ENCODE data around the gene CCDC7. TPM values are rescaled to one million over a fixed set of nuclear protein-coding genes. Genes with fewer than 3 reads are reported as not detected.
"Not testable (repeated sequence)": the region's sequence is repeated elsewhere in the genome, so short reads cannot be mapped to it uniquely, and the experiment has no call there.

Gene CCDC7
- total and polyA plus RNA-seq, 4 donors = 3.5 to 84.1 (median 26.3) TPM

- H3K27ac ChIP-seq (ENCODE audit: low read depth, low read length); H3K4me1 ChIP-seq (ENCODE audit: control insufficient read depth, insufficient read depth, low read length); H3K27me3 ChIP-seq (ENCODE audit: control insufficient read depth, insufficient read depth, low read length); H3K4me3 ChIP-seq (ENCODE audit: low read depth, low read length); H3K36me3 ChIP-seq (ENCODE audit: control insufficient read depth, insufficient read depth, low read length); DNase-seq (ENCODE audit: low read depth in 4 of 6, low spot score in 6 of 6): not testable (repeated sequence)
- peaks cover 16% of the 10 kb centered on the region for H3K9me3 ChIP-seq (ENCODE audit: control insufficient read depth, insufficient read depth, low read length)
- 100% methylated on average over 1 of the region's 1 CpG for WGBS (ENCODE audit: insufficient coverage)
Measured at GRCh38 chr10:32657430-32657829, 211.5 kb downstream of the CCDC7 start.

GRCh38 chr10:32661346-32661745, 215.4 kb downstream of the CCDC7 start:
- no peak for DNase-seq (ENCODE audit: low read depth in 4 of 6, low spot score in 6 of 6)
- H3K4me1 ChIP-seq (ENCODE audit: control insufficient read depth, insufficient read depth, low read length) = no peaks in the 10 kb centered on the region
- WGBS (ENCODE audit: insufficient coverage) = 100% methylated on average over 1 of the region's 2 CpGs
- no peaks in the 10 kb centered on the region for H3K27me3 ChIP-seq (ENCODE audit: control insufficient read depth, insufficient read depth, low read length)
- H3K4me3 ChIP-seq (ENCODE audit: low read depth, low read length) = no peak overlapping the region
- peaks cover 9% of the 10 kb centered on the region for H3K9me3 ChIP-seq (ENCODE audit: control insufficient read depth, insufficient read depth, low read length)
- H3K36me3 ChIP-seq (ENCODE audit: control insufficient read depth, insufficient read depth, low read length) = no peaks in the 10 kb centered on the region
- H3K27ac ChIP-seq (ENCODE audit: low read depth, low read length) = no peak overlapping the region

GRCh38 chr10:32680803-32681557, 235.0 kb downstream of the CCDC7 start:
- Histone ChIP-seq H3K36me3 (ENCODE audit: control insufficient read depth, insufficient read depth, low read length) (no peaks in the 10 kb centered on the region), H3K27ac (ENCODE audit: low read depth, low read length) (no peak overlapping the region), H3K4me3 (ENCODE audit: low read depth, low read length) (no peak overlapping the region), H3K27me3 (ENCODE audit: control insufficient read depth, insufficient read depth, low read length) (no peaks in the 10 kb centered on the region), H3K4me1 (ENCODE audit: control insufficient read depth, insufficient read depth, low read length) (no peaks in the 10 kb centered on the region), H3K9me3 (ENCODE audit: control insufficient read depth, insufficient read depth, low read length) (peaks cover 1% of the 10 kb centered on the region)
- DNase-seq (ENCODE audit: low read depth in 4 of 6, low spot score in 6 of 6) = no peak
- WGBS (ENCODE audit: insufficient coverage) = no CpG with 5 or more reads among the region's 4 CpGs

GRCh38 chr10:32684291-32684690, 238.4 kb downstream of the CCDC7 start:
- Histone ChIP-seq H3K4me3 (ENCODE audit: low read depth, low read length) (no peak overlapping the region), H3K27ac (ENCODE audit: low read depth, low read length) (no peak overlapping the region), H3K27me3 (ENCODE audit: control insufficient read depth, insufficient read depth, low read length) (no peaks in the 10 kb centered on the region), H3K36me3 (ENCODE audit: control insufficient read depth, insufficient read depth, low read length) (no peaks in the 10 kb centered on the region), H3K4me1 (ENCODE audit: control insufficient read depth, insufficient read depth, low read length) (no peaks in the 10 kb centered on the region), H3K9me3 (ENCODE audit: control insufficient read depth, insufficient read depth, low read length) (no peaks in the 10 kb centered on the region)
- 100% methylated on average over 2 of the region's 2 CpGs for WGBS (ENCODE audit: insufficient coverage)
- DNase-seq (ENCODE audit: low read depth in 4 of 6, low spot score in 6 of 6) = no peak

- Histone ChIP-seq H3K4me3 (ENCODE audit: low read depth, low read length) (no peak overlapping the region), H3K27ac (ENCODE audit: low read depth, low read length) (no peak overlapping the region), H3K9me3 (ENCODE audit: control insufficient read depth, insufficient read depth, low read length) (no peaks in the 10 kb centered on the region), H3K4me1 (ENCODE audit: control insufficient read depth, insufficient read depth, low read length) (peaks cover 3% of the 10 kb centered on the region), H3K27me3 (ENCODE audit: control insufficient read depth, insufficient read depth, low read length) (no peaks in the 10 kb centered on the region), H3K36me3 (ENCODE audit: control insufficient read depth, insufficient read depth, low read length) (no peaks in the 10 kb centered on the region)
- no peak for DNase-seq (ENCODE audit: low read depth in 4 of 6, low spot score in 6 of 6)
Measured at GRCh38 chr10:32687116-32687515, 241.2 kb downstream of the CCDC7 start.

- Histone ChIP-seq H3K27ac (ENCODE audit: low read depth, low read length) (no peak overlapping the region), H3K27me3 (ENCODE audit: control insufficient read depth, insufficient read depth, low read length) (no peaks in the 10 kb centered on the region), H3K36me3 (ENCODE audit: control insufficient read depth, insufficient read depth, low read length) (no peaks in the 10 kb centered on the region), H3K4me1 (ENCODE audit: control insufficient read depth, insufficient read depth, low read length) (peaks cover 3% of the 10 kb centered on the region), H3K9me3 (ENCODE audit: control insufficient read depth, insufficient read depth, low read length) (no peaks in the 10 kb centered on the region), H3K4me3 (ENCODE audit: low read depth, low read length) (no peak overlapping the region)
- WGBS (ENCODE audit: insufficient coverage) = 71% methylated on average over 1 of the region's 2 CpGs
- DNase-seq (ENCODE audit: low read depth in 4 of 6, low spot score in 6 of 6) = no peak
Measured at GRCh38 chr10:32687546-32687945, 241.6 kb downstream of the CCDC7 start.

- Histone ChIP-seq H3K4me1 (ENCODE audit: control insufficient read depth, insufficient read depth, low read length) (peaks cover 3% of the 10 kb centered on the region), H3K36me3 (ENCODE audit: control insufficient read depth, insufficient read depth, low read length) (no peaks in the 10 kb centered on the region), H3K27ac (ENCODE audit: low read depth, low read length) (no peak overlapping the region), H3K4me3 (ENCODE audit: low read depth, low read length) (no peak overlapping the region), H3K9me3 (ENCODE audit: control insufficient read depth, insufficient read depth, low read length) (peaks cover 2% of the 10 kb centered on the region), H3K27me3 (ENCODE audit: control insufficient read depth, insufficient read depth, low read length) (no peaks in the 10 kb centered on the region)
- peak in 4 of 6 donors; percentile 0 to 65 (median 6) for DNase-seq (ENCODE audit: low read depth in 4 of 6, low spot score in 6 of 6)
- WGBS (ENCODE audit: insufficient coverage) = no CpG with 5 or more reads among the region's 1 CpG
Measured at GRCh38 chr10:32692174-32692573, 246.2 kb downstream of the CCDC7 start.

GRCh38 chr10:32693441-32693979, 247.6 kb downstream of the CCDC7 start:
- Histone ChIP-seq H3K9me3 (ENCODE audit: control insufficient read depth, insufficient read depth, low read length) (peaks cover 2% of the 10 kb centered on the region), H3K27ac (ENCODE audit: low read depth, low read length) (no peak overlapping the region), H3K4me3 (ENCODE audit: low read depth, low read length) (no peak overlapping the region), H3K27me3 (ENCODE audit: control insufficient read depth, insufficient read depth, low read length) (no peaks in the 10 kb centered on the region), H3K4me1 (ENCODE audit: control insufficient read depth, insufficient read depth, low read length) (peaks cover 3% of the 10 kb centered on the region), H3K36me3 (ENCODE audit: control insufficient read depth, insufficient read depth, low read length) (no peaks in the 10 kb centered on the region)
- no CpG with 5 or more reads among the region's 4 CpGs for WGBS (ENCODE audit: insufficient coverage)
- no peak for DNase-seq (ENCODE audit: low read depth in 4 of 6, low spot score in 6 of 6)

GRCh38 chr10:32699683-32700082, 253.7 kb downstream of the CCDC7 start:
- not testable (repeated sequence) for H3K36me3 ChIP-seq (ENCODE audit: control insufficient read depth, insufficient read depth, low read length); DNase-seq (ENCODE audit: low read depth in 4 of 6, low spot score in 6 of 6); H3K4me1 ChIP-seq (ENCODE audit: control insufficient read depth, insufficient read depth, low read length); H3K27ac ChIP-seq (ENCODE audit: low read depth, low read length); H3K27me3 ChIP-seq (ENCODE audit: control insufficient read depth, insufficient read depth, low read length); H3K4me3 ChIP-seq (ENCODE audit: low read depth, low read length); H3K9me3 ChIP-seq (ENCODE audit: control insufficient read depth, insufficient read depth, low read length)
- no CpG with 5 or more reads among the region's 2 CpGs for WGBS (ENCODE audit: insufficient coverage)

GRCh38 chr10:32713560-32713959, 267.6 kb downstream of the CCDC7 start:
- Histone ChIP-seq H3K36me3 (ENCODE audit: control insufficient read depth, insufficient read depth, low read length) (no peaks in the 10 kb centered on the region), H3K27ac (ENCODE audit: low read depth, low read length) (no peak overlapping the region), H3K4me3 (ENCODE audit: low read depth, low read length) (no peak overlapping the region), H3K9me3 (ENCODE audit: control insufficient read depth, insufficient read depth, low read length) (peaks cover 2% of the 10 kb centered on the region), H3K27me3 (ENCODE audit: control insufficient read depth, insufficient read depth, low read length) (no peaks in the 10 kb centered on the region), H3K4me1 (ENCODE audit: control insufficient read depth, insufficient read depth, low read length) (no peaks in the 10 kb centered on the region)
- no CpG with 5 or more reads among the region's 1 CpG for WGBS (ENCODE audit: insufficient coverage)
- DNase-seq (ENCODE audit: low read depth in 4 of 6, low spot score in 6 of 6) = no peak

Measured in spinal cord (tissue), 10 donors.